Tibial nerve (tissue), 3 donors: ENCODE results near the gene CNTNAP3B.
"Not testable (repeated sequence)": the region's sequence is repeated elsewhere in the genome, so short reads cannot be mapped to it uniquely, and the experiment has no call there.

Experiments used
- POLR2A ChIP-seq, 2 donors: fragments of 450-650 bp; IDR thresholded peaks; one replicate each; pipeline ENCODE4 v1.6.1; 2017; ENCODE audit warnings: antibody characterized with exemption in 2 of 2, mild to moderate bottlenecking in 2 of 2, moderate library complexity in 2 of 2
- TF ChIP-seq, protein P1 (sequence below), 5 experiments: fragments of 200-600 bp in 3 of 5; fragments of 450-650 bp in 2 of 5; sonication (generic) in 3 of 5; IDR thresholded peaks; one replicate each; pipeline ENCODE4 v1.5.1; 2016 to 2019; ENCODE audit warnings: antibody characterized with exemption in 5 of 5, mild to moderate bottlenecking in 3 of 5, moderate library complexity in 2 of 5

DNA sequence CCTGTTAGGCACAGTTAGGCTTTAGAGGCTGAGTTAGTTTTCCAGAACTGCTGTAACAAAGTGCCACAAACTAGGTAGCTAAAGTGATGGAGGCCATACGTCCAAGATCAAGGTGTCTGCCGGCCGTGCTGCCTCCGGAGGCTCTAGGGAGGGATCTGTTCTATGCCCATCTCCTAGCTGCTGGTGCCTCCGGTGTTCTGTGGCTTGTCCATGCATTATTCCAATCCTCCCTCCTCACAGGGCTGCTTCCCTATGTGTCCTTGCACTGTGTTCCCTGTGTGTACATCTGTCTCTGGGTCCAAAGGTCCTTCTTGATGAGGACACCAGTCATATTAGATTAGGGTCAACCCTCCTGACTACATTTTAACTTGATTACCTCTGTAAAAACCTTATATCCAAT is 54.4 kb downstream of the CNTNAP3B start:
- TF ChIP-seq POLR2A (IDR thresholded peaks at IDR 0.05) = not testable (repeated sequence)
- TF ChIP-seq, protein P1, sequence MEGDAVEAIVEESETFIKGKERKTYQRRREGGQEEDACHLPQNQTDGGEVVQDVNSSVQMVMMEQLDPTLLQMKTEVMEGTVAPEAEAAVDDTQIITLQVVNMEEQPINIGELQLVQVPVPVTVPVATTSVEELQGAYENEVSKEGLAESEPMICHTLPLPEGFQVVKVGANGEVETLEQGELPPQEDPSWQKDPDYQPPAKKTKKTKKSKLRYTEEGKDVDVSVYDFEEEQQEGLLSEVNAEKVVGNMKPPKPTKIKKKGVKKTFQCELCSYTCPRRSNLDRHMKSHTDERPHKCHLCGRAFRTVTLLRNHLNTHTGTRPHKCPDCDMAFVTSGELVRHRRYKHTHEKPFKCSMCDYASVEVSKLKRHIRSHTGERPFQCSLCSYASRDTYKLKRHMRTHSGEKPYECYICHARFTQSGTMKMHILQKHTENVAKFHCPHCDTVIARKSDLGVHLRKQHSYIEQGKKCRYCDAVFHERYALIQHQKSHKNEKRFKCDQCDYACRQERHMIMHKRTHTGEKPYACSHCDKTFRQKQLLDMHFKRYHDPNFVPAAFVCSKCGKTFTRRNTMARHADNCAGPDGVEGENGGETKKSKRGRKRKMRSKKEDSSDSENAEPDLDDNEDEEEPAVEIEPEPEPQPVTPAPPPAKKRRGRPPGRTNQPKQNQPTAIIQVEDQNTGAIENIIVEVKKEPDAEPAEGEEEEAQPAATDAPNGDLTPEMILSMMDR (IDR thresholded peaks at IDR 0.05) = not testable (repeated sequence)
